ENCODE measurements around the gene PPP1R26. TPM values are rescaled to one million over a fixed set of nuclear protein-coding genes. Genes with fewer than 3 reads are reported as not detected.

The PPP1R26 gene
- total and polyA plus RNA-seq, 4 donors: 9.3 to 29.6 (median 18.3) TPM

GRCh38 chr9:135491764-135492163 lies 12.2 kb downstream of the PPP1R26 start:
- no peak for TF ChIP-seq CTCF (IDR thresholded peaks at IDR 0.05; ENCODE audit: control extremely low read depth, extremely low read depth)
- 85 to 90% methylated on average over 4 of the region's 4 CpGs for WGBS, 2 donors

GRCh38 chr9:135492886-135493669 lies 13.5 kb downstream of the PPP1R26 start:
- H3K4me1 ChIP-seq (ENCODE audit: control insufficient read depth in 5 of 5, insufficient read depth in 5 of 5, low read length in 5 of 5): no peaks in the 10 kb centered on the region
- H3K27ac ChIP-seq (ENCODE audit: low read depth in 1 of 2, low read length in 1 of 2): no peak overlapping the region
- H3K9ac ChIP-seq (ENCODE audit: insufficient read depth in 1 of 2, low read length in 2 of 2): no peak overlapping the region
- no peaks in the 10 kb centered on the region for H3K27me3 ChIP-seq (ENCODE audit: control insufficient read depth in 3 of 3, insufficient read depth in 3 of 3, low read length in 2 of 3)
- H3K4me3 ChIP-seq: no peak overlapping the region
- ATAC-seq (ENCODE audit: insufficient read depth, low FRiP score) (no peak), DNase-seq (peak in 1 of 3 donors; percentile 8)
- WGBS, 2 donors: 92 to 95% methylated on average over 27 of the region's 27 CpGs
- no peak for TF ChIP-seq CTCF (IDR thresholded peaks at IDR 0.05; ENCODE audit: control extremely low read depth, extremely low read depth)
- no peaks in the 10 kb centered on the region for H3K9me3 ChIP-seq (ENCODE audit: control insufficient read depth in 4 of 4, insufficient read depth in 3 of 4, low read length in 3 of 4)
- peaks cover 0 to 9% (median under 1%) of the 10 kb centered on the region in 4 donors for H3K36me3 ChIP-seq (ENCODE audit: control insufficient read depth in 4 of 4, insufficient read depth in 4 of 4, low read length in 4 of 4)

More at GRCh38 chr9:135491764-135492163, 12.2 kb downstream of the PPP1R26 start:
- no peak for ATAC-seq (ENCODE audit: insufficient read depth, low FRiP score)
- no peak overlapping the region for H3K27ac ChIP-seq (ENCODE audit: low read depth in 1 of 2, low read length in 1 of 2)
- peaks cover 0 to 17% (median 3%) of the 10 kb centered on the region in 4 donors for H3K36me3 ChIP-seq (ENCODE audit: control insufficient read depth in 4 of 4, insufficient read depth in 4 of 4, low read length in 4 of 4)
- H3K4me1 ChIP-seq (ENCODE audit: control insufficient read depth in 5 of 5, insufficient read depth in 5 of 5, low read length in 5 of 5): no peaks in the 10 kb centered on the region
- no peak for DNase-seq
- H3K9ac ChIP-seq (ENCODE audit: insufficient read depth in 1 of 2, low read length in 2 of 2): no peak overlapping the region
- no peaks in the 10 kb centered on the region for H3K9me3 ChIP-seq (ENCODE audit: control insufficient read depth in 4 of 4, insufficient read depth in 3 of 4, low read length in 3 of 4)
- H3K27me3 ChIP-seq (ENCODE audit: control insufficient read depth in 3 of 3, insufficient read depth in 3 of 3, low read length in 2 of 3): no peaks in the 10 kb centered on the region
- no peak overlapping the region for H3K4me3 ChIP-seq

- Histone ChIP-seq H3K9ac (ENCODE audit: insufficient read depth in 1 of 2, low read length in 2 of 2) (no peak overlapping the region), H3K9me3 (ENCODE audit: control insufficient read depth in 4 of 4, insufficient read depth in 3 of 4, low read length in 3 of 4) (no peaks in the 10 kb centered on the region), H3K27ac (ENCODE audit: low read depth in 1 of 2, low read length in 1 of 2) (no peak overlapping the region), H3K4me1 (ENCODE audit: control insufficient read depth in 5 of 5, insufficient read depth in 5 of 5, low read length in 5 of 5) (peaks cover 0 to 7% (median 0%) of the 10 kb centered on the region in 5 donors), H3K27me3 (ENCODE audit: control insufficient read depth in 3 of 3, insufficient read depth in 3 of 3, low read length in 2 of 3) (no peaks in the 10 kb centered on the region), H3K4me3 (no peak overlapping the region), H3K36me3 (ENCODE audit: control insufficient read depth in 4 of 4, insufficient read depth in 4 of 4, low read length in 4 of 4) (peaks cover 0 to 2% (median 0%) of the 10 kb centered on the region in 4 donors)
- peak in 1 of 3 donors; percentile 4 for DNase-seq
- TF ChIP-seq CTCF (IDR thresholded peaks at IDR 0.05; ENCODE audit: control extremely low read depth, extremely low read depth): no peak
- ATAC-seq (ENCODE audit: insufficient read depth, low FRiP score): no peak
- 81 to 91% methylated on average over 30 of the region's 30 CpGs for WGBS, 2 donors
These were observed 15.4 kb downstream of the PPP1R26 start for GRCh38 chr9:135494791-135495559.

All from lung (tissue), 12 donors.